SK-N-SH (cell line): Measurements from ENCODE around the gene TREM1. TPM values are rescaled to one million over a fixed set of nuclear protein-coding genes. Genes with fewer than 3 reads are reported as not detected.
"Not testable (repeated sequence)": the region's sequence is repeated elsewhere in the genome, so short reads cannot be mapped to it uniquely, and the experiment has no call there.

Experiments used
- CTCF ChIA-PET: fragments of 300-600, 350-600 bp; formaldehyde crosslinking; extraction: SDS; loops from one replicate; lab custom pipeline; 2021; lab: Yijun Ruan, JAX
- POLR2A ChIA-PET: fragments of 350-600 bp; sonication (Branson Sonifier 250); formaldehyde crosslinking; extraction: SDS; loops from one replicate; lab custom pipeline; 2020; ENCODE audit warnings: antibody characterized with exemption, inconsistent platforms; lab: Yijun Ruan, JAX
- DNase-seq: peaks from one replicate; pipeline ENCODE4 v3.0.0; 2012
- H2AFZ ChIP-seq: fragments of 200-600 bp; sonication (generic); 2 replicates; pipeline ENCODE4 v1.8.1; 2016; ENCODE audit warnings: antibody characterized with exemption, mild to moderate bottlenecking, low read depth
- H3F3A ChIP-seq: fragments of 200-600 bp; sonication (generic); replicated peaks from 2 replicates; pipeline ENCODE3; 2016; ENCODE audit warnings: antibody characterized with exemption, mild to moderate bottlenecking; ENCODE audit not compliant: insufficient read depth
- H3K27ac ChIP-seq, 2 experiments: fragments of 200-500 bp in 1 of 2; fragments of 200-600 bp in 1 of 2; sonication (Bioruptor generic) in 1 of 2; sonication (generic), shearing (Covaris generic) in 1 of 2; 2 replicates each; pipeline versions ENCODE4 v1.5.1 to v1.6.1; 2014 to 2016; ENCODE audit warnings: low read depth in 2 of 2, inconsistent platforms in 1 of 2, low read length in 1 of 2, mild to moderate bottlenecking in 1 of 2, mixed read lengths in 1 of 2
- H3K27me3 ChIP-seq: fragments of 200-600 bp; sonication (generic), shearing (Covaris generic); 2 replicates; pipeline ENCODE4 v1.6.1; 2016; ENCODE audit warnings: mixed run types; ENCODE audit not compliant: insufficient read depth
- H3K36me3 ChIP-seq, 2 experiments: fragments of 200-500 bp in 1 of 2; fragments of 200-600 bp in 1 of 2; sonication (Bioruptor generic) in 1 of 2; sonication (generic) in 1 of 2; replicated peaks in 1 of 2; 2 replicates each; pipeline versions ENCODE3 to v1.5.1; 2014 to 2016; ENCODE audit warnings: low read length in 1 of 2, mild to moderate bottlenecking in 1 of 2; ENCODE audit not compliant: insufficient read depth in 2 of 2, control insufficient read depth in 1 of 2
- H3K4me1 ChIP-seq, 2 experiments: fragments of 200-500 bp in 1 of 2; fragments of 200-600 bp in 1 of 2; sonication (Bioruptor generic) in 1 of 2; sonication (generic), shearing (Covaris generic) in 1 of 2; 2 replicates each; pipeline versions ENCODE4 v1.5.1 to v1.6.1; 2014 to 2016; ENCODE audit warnings: low read depth in 1 of 2, low read length in 1 of 2, mixed run types in 1 of 2; ENCODE audit not compliant: insufficient read depth in 2 of 2, control insufficient read depth in 1 of 2
- H3K4me2 ChIP-seq: fragments of 200-600 bp; sonication (generic), shearing (Covaris generic); 2 replicates; pipeline ENCODE4 v1.6.1; 2017; ENCODE audit warnings: mixed run types
- H3K4me3 ChIP-seq, 2 experiments: fragments of 200-500 bp in 1 of 2; fragments of 200-600 bp in 1 of 2; sonication (Bioruptor generic) in 1 of 2; sonication (generic), shearing (Covaris generic) in 1 of 2; 2 replicates each; pipeline versions ENCODE4 v1.5.1 to v1.8.1; 2014 to 2016; ENCODE audit warnings: low read depth in 2 of 2, inconsistent platforms in 1 of 2, low read length in 1 of 2, mild to moderate bottlenecking in 1 of 2, mixed read lengths in 1 of 2, moderate library complexity in 1 of 2
- H3K79me2 ChIP-seq: fragments of 200-600 bp; sonication (generic); 2 replicates; pipeline ENCODE4 v1.8.1; 2017; ENCODE audit warnings: mild to moderate bottlenecking; ENCODE audit not compliant: insufficient read depth
- H3K9ac ChIP-seq: fragments of 200-600 bp; sonication (generic); 2 replicates; pipeline ENCODE4 v1.6.1; 2017; ENCODE audit warnings: mixed run types
- H3K9me2 ChIP-seq: fragments of 200-600 bp; sonication (generic); 2 replicates; pipeline ENCODE4 v1.6.1; 2017; ENCODE audit warnings: mixed run types
- H3K9me3 ChIP-seq: fragments of 200-600 bp; sonication (generic); 2 replicates; pipeline ENCODE4 v1.6.1; 2017; ENCODE audit warnings: mixed run types, mild to moderate bottlenecking, moderate library complexity
- H4K20me1 ChIP-seq: fragments of 200-600 bp; sonication (generic); 2 replicates; pipeline ENCODE4 v1.6.1; 2017; ENCODE audit warnings: mild to moderate bottlenecking, mixed run types; ENCODE audit not compliant: insufficient read depth
- FOXJ3 ChIP-seq: sonication (generic); formaldehyde crosslinking; IDR thresholded peaks from 2 replicates; pipeline ENCODE4 v1.5.1; 2020; ENCODE audit warnings: mild to moderate bottlenecking, missing genetic modification reagents
- GABPA ChIP-seq: IDR thresholded peaks from 2 replicates; pipeline ENCODE4 v1.4.0; 2012; ENCODE audit warnings: low read depth, mild to moderate bottlenecking
- IRF3 ChIP-seq: fragments of 150-350 bp; IDR thresholded peaks from 2 replicates; pipeline ENCODE4 v1.6.1; 2016; ENCODE audit warnings: mild to moderate bottlenecking, low read depth, low read length
- JUND ChIP-seq: IDR thresholded peaks from 2 replicates; pipeline ENCODE4 v1.4.0; 2012
- MAX ChIP-seq: IDR thresholded peaks from 2 replicates; pipeline ENCODE4 v1.4.0; 2012; ENCODE audit warnings: low read depth
- MEF2A ChIP-seq: IDR thresholded peaks from 2 replicates; pipeline ENCODE4 v1.4.0; 2012; ENCODE audit warnings: low read depth, borderline replicate concordance
- NFIC ChIP-seq: IDR thresholded peaks from 2 replicates; pipeline ENCODE4 v1.4.0; 2012; ENCODE audit warnings: borderline replicate concordance
- PBX3 ChIP-seq: IDR thresholded peaks from 2 replicates; pipeline ENCODE4; 2012
- RCOR1 ChIP-seq: fragments of 150-350 bp; IDR thresholded peaks from 2 replicates; pipeline ENCODE4 v1.6.1; 2017; ENCODE audit warnings: antibody characterized with exemption, low read length
- REST ChIP-seq: IDR thresholded peaks from 2 replicates; pipeline ENCODE4 v1.6.1; 2012; ENCODE audit warnings: mild to moderate bottlenecking, low read depth, low read length, moderate library complexity
- RFX5 ChIP-seq: IDR thresholded peaks from 2 replicates; pipeline ENCODE4 v1.6.1; 2012; ENCODE audit warnings: mild to moderate bottlenecking, improper control_type of control experiment, low read length
- SIN3A ChIP-seq: IDR thresholded peaks from 2 replicates; pipeline ENCODE4 v1.6.1; 2012; ENCODE audit warnings: low read depth, mild to moderate bottlenecking, low read length, moderate library complexity, borderline replicate concordance
- WGBS: methylation state at CpG from one replicate; pipeline ENCODE4 v1.1.6; 2017; ENCODE audit warnings: low lambda C conversion rate; 5-methylcytosine and 5-hydroxymethylcytosine counted together
- polyA plus RNA-seq, 3 experiments: library from polyadenylated mRNA; depleted of rRNA; stranded (reverse); fragments of >200 nt; gene quantifications; 2 replicates each; pipeline ENCODE4 v1.2.3, GENCODE V29; 2012

The TREM1 gene
- polyA plus RNA-seq, 1 of the 3 experiments (the other 2 are of a cell fraction), result not detected

- POLR2A ChIA-PET, result no interaction called here
- Histone ChIP-seq H3K36me3 (no peaks in the 10 kb centered on the region), H3F3A (no peaks in the 10 kb centered on the region), H3K9me2 (no peaks in the 10 kb centered on the region), H3K27me3 (no peaks in the 10 kb centered on the region), H4K20me1 (no peaks in the 10 kb centered on the region), H3K9ac (no peak overlapping the region), H3K4me1 (peaks cover 0 to 4% of the 10 kb centered on the region in 2 experiments; a peak in 1 of 4 replicates), H2AFZ (no peak overlapping the region), H3K4me2 (no peak overlapping the region), H3K4me3 (no peak overlapping the region), H3K9me3 (no peaks in the 10 kb centered on the region), H3K27ac (no peak overlapping the region), H3K79me2 (no peaks in the 10 kb centered on the region)
- no peak for DNase-seq
- 0% methylated on average over 3 of the region's 3 CpGs for WGBS
- CTCF ChIA-PET, result interaction anchor here (0.6 to 1.1 kb wide), 3 partner anchors 8 to 233 kb away, joined by 3 to 4 read pairs (median 3); no protein-coding TSS in a partner anchor
- TF ChIP-seq PBX3 (no peak), GABPA (no peak), RCOR1 (no peak), SIN3A (no peak), RFX5 (no peak), NFIC (no peak), MEF2A (no peak)
These were observed 12.5 kb upstream of the TREM1 start for GRCh38 chr6:41298785-41299502.

- H3K4me2 ChIP-seq, H3K9ac ChIP-seq, H3K27ac ChIP-seq, H2AFZ ChIP-seq, H3K27me3 ChIP-seq, H3K9me3 ChIP-seq, H3K4me3 ChIP-seq, H3F3A ChIP-seq, H3K36me3 ChIP-seq, POLR2A ChIA-PET, H3K4me1 ChIP-seq, H3K9me2 ChIP-seq, DNase-seq, H3K79me2 ChIP-seq, H4K20me1 ChIP-seq: not testable (repeated sequence)
- 5% methylated on average over 5 of the region's 5 CpGs for WGBS
- CTCF ChIA-PET, result interaction anchor here (0.9 to 2.3 kb wide), 4 partner anchors 9 to 37 kb away, joined by 3 to 18 read pairs (median 4); no protein-coding TSS in a partner anchor
These were observed 10.8 kb upstream of the TREM1 start for GRCh38 chr6:41297248-41297647.

- Histone ChIP-seq H3K36me3 (no peaks in the 10 kb centered on the region), H2AFZ (no peak overlapping the region), H3K4me2 (no peak overlapping the region), H3K27me3 (no peaks in the 10 kb centered on the region), H3F3A (no peaks in the 10 kb centered on the region), H3K9me3 (no peaks in the 10 kb centered on the region), H3K4me3 (no peak overlapping the region), H3K9ac (no peak overlapping the region), H3K27ac (no peak overlapping the region), H4K20me1 (no peaks in the 10 kb centered on the region), H3K79me2 (no peaks in the 10 kb centered on the region), H3K9me2 (no peaks in the 10 kb centered on the region), H3K4me1 (peaks cover 0 to 4% of the 10 kb centered on the region in 2 experiments; a peak in 1 of 4 replicates)
- 19% methylated on average over 3 of the region's 3 CpGs for WGBS
- no peak for DNase-seq
- ChIA-PET CTCF (interaction anchor here (1.5 kb wide), 1 partner anchor 13 kb away, joined by 7 read pairs; no protein-coding TSS in a partner anchor), POLR2A (no interaction called here)
- TF ChIP-seq GABPA, result no peak
- TF ChIP-seq JUND, result no peak
- TF ChIP-seq IRF3, result no peak
- TF ChIP-seq PBX3, result no peak
- no peak for TF ChIP-seq MAX
- TF ChIP-seq FOXJ3 (CRISPR knock-in tag), result no peak
- TF ChIP-seq REST, result no peak
These were observed 7.9 kb upstream of the TREM1 start for GRCh38 chr6:41294214-41294872.
